H9 (cell line): ENCODE data around the gene NFS1. TPM values are rescaled to one million over a fixed set of nuclear protein-coding genes. Genes with fewer than 3 reads are reported as not detected.

ENCODE experiments used
- DNase-seq: peaks from one replicate; pipeline ENCODE4 v3.0.0-alpha.2; 2017
- H2AFZ ChIP-seq: one replicate; pipeline ENCODE4 v1.6.1; 2013; ENCODE audit warnings: mild to moderate bottlenecking, low read length, control low read depth, moderate library complexity
- H2AK5ac ChIP-seq: 2 replicates; pipeline ENCODE4 v1.6.1; 2013; ENCODE audit warnings: low read length, control low read depth, mixed read lengths; ENCODE audit not compliant: insufficient read length
- H2BK120ac ChIP-seq: one replicate; pipeline ENCODE4 v1.6.1; 2013; ENCODE audit warnings: low read depth, mild to moderate bottlenecking, low read length, control low read depth, inconsistent platforms; ENCODE audit not compliant: poor library complexity, severe bottlenecking
- H2BK12ac ChIP-seq: 2 replicates; pipeline ENCODE4 v1.6.1; 2013; ENCODE audit warnings: low read length, control low read depth, mixed read lengths, low read depth; ENCODE audit not compliant: insufficient read length
- H2BK15ac ChIP-seq: 2 replicates; pipeline ENCODE4 v1.6.1; 2013; ENCODE audit warnings: low read depth, low read length, control low read depth
- H2BK20ac ChIP-seq: one replicate; pipeline ENCODE4 v1.6.1; 2013; ENCODE audit warnings: low read depth, mild to moderate bottlenecking, low read length, control low read depth, inconsistent platforms; ENCODE audit not compliant: poor library complexity, severe bottlenecking
- H2BK5ac ChIP-seq: 2 replicates; pipeline ENCODE4 v1.6.1; 2013; ENCODE audit warnings: low read length, control low read depth, mixed read lengths; ENCODE audit not compliant: insufficient read length
- H3K14ac ChIP-seq: 2 replicates; pipeline ENCODE4 v1.6.1; 2013; ENCODE audit warnings: low read length, control low read depth; ENCODE audit not compliant: insufficient read depth
- H3K18ac ChIP-seq: 2 replicates; pipeline ENCODE4 v1.6.1; 2013; ENCODE audit warnings: low read depth, mild to moderate bottlenecking, mixed read lengths, low read length, control low read depth; ENCODE audit not compliant: insufficient read length
- H3K23ac ChIP-seq: 2 replicates; pipeline ENCODE4 v1.6.1; 2013; ENCODE audit warnings: low read length, control low read depth, mixed read lengths, low read depth; ENCODE audit not compliant: insufficient read length
- H3K23me2 ChIP-seq: 2 replicates; pipeline ENCODE4 v1.6.1; 2013; ENCODE audit warnings: low read depth, mild to moderate bottlenecking, mixed read lengths, low read length, control low read depth; ENCODE audit not compliant: insufficient read length, poor library complexity, severe bottlenecking
- H3K27ac ChIP-seq: 2 replicates; pipeline ENCODE4 v1.5.1; 2013; ENCODE audit warnings: low read length, control low read depth, mixed read lengths, low read depth; ENCODE audit not compliant: insufficient read length
- H3K27me3 ChIP-seq: 2 replicates; pipeline ENCODE4 v1.6.1; 2013; ENCODE audit warnings: low read length, control low read depth, inconsistent platforms; ENCODE audit not compliant: insufficient read depth
- H3K4ac ChIP-seq: 2 replicates; pipeline ENCODE4 v1.6.1; 2013; ENCODE audit warnings: low read depth, mild to moderate bottlenecking, control low read depth, inconsistent platforms, low read length, moderate library complexity
- H3K4me1 ChIP-seq: 2 replicates; pipeline ENCODE4 v1.6.1; 2013; ENCODE audit warnings: low read length, control low read depth, inconsistent platforms; ENCODE audit not compliant: insufficient read depth
- H3K4me2 ChIP-seq: 2 replicates; pipeline ENCODE4 v1.6.1; 2013; ENCODE audit warnings: low read length, control low read depth, mixed read lengths; ENCODE audit not compliant: insufficient read length, insufficient read depth
- H3K56ac ChIP-seq: 2 replicates; pipeline ENCODE4 v1.6.1; 2013; ENCODE audit warnings: low read depth, mild to moderate bottlenecking, mixed read lengths, low read length, control low read depth; ENCODE audit not compliant: insufficient read length
- H3K79me1 ChIP-seq: 2 replicates; pipeline ENCODE4 v1.6.1; 2013; ENCODE audit warnings: low read depth, mild to moderate bottlenecking, moderate library complexity, low read length, control low read depth, inconsistent platforms; ENCODE audit not compliant: insufficient read depth, poor library complexity, severe bottlenecking
- H3K79me2 ChIP-seq: 2 replicates; pipeline ENCODE4 v1.6.1; 2013; ENCODE audit warnings: low read length, control low read depth, inconsistent platforms; ENCODE audit not compliant: insufficient read depth
- H3K9ac ChIP-seq: 2 replicates; pipeline ENCODE4 v1.6.1; 2013; ENCODE audit warnings: low read length, control low read depth, mixed read lengths; ENCODE audit not compliant: insufficient read length; ENCODE audit errors: extremely low read depth
- H3K9me3 ChIP-seq: one replicate; pipeline ENCODE4 v1.6.1; 2013; ENCODE audit warnings: low read depth, low read length, inconsistent platforms; ENCODE audit not compliant: control insufficient read depth
- H3T11ph ChIP-seq: one replicate; pipeline ENCODE4 v1.6.1; 2013; ENCODE audit warnings: mild to moderate bottlenecking, low read length, control low read depth, inconsistent platforms
- H4K20me1 ChIP-seq: one replicate; pipeline ENCODE4 v1.6.1; 2013; ENCODE audit not compliant: control insufficient read depth, insufficient read length, insufficient read depth
- H4K5ac ChIP-seq: 2 replicates; pipeline ENCODE4 v1.6.1; 2013; ENCODE audit warnings: low read depth, mild to moderate bottlenecking, mixed read lengths, low read length, control low read depth; ENCODE audit not compliant: insufficient read length
- H4K8ac ChIP-seq: replicated peaks from 2 replicates; pipeline ENCODE4 v1.6.1; 2013; ENCODE audit warnings: low read length, control low read depth, mixed read lengths, low read depth; ENCODE audit not compliant: insufficient read length
- H4K91ac ChIP-seq: 2 replicates; pipeline ENCODE4 v1.6.1; 2013; ENCODE audit warnings: low read depth, mild to moderate bottlenecking, moderate library complexity, mixed read lengths, low read length, control low read depth; ENCODE audit not compliant: insufficient read length
- H3K27ac Mint-ChIP-seq, 3 experiments: 2 replicates in 2 of 3; 3 replicates in 1 of 3; pipeline ENCODE4 v1.8.0; 2020 to 2021; ENCODE audit warnings: mixed read lengths in 3 of 3, mild to moderate bottlenecking in 1 of 3, moderate library complexity in 1 of 3
- H3K27me3 Mint-ChIP-seq: 2 replicates; pipeline ENCODE4 v1.8.0; 2021; ENCODE audit warnings: low read depth, mild to moderate bottlenecking, moderate library complexity, mixed read lengths
- H3K36me3 Mint-ChIP-seq, 3 experiments: 2 replicates in 2 of 3; 3 replicates in 1 of 3; pipeline ENCODE4 v1.8.0; 2020 to 2021; ENCODE audit warnings: low read depth in 3 of 3, mixed read lengths in 3 of 3; ENCODE audit not compliant: insufficient read depth in 1 of 3
- H3K4me1 Mint-ChIP-seq, 2 experiments: 2 replicates each; pipeline ENCODE4 v1.8.0; 2020; ENCODE audit warnings: mixed read lengths in 2 of 2
- H3K4me3 Mint-ChIP-seq, 2 experiments: 2 replicates in 1 of 2; 3 replicates in 1 of 2; pipeline ENCODE4 v1.8.0; 2020 to 2021; ENCODE audit warnings: mild to moderate bottlenecking in 2 of 2, mixed read lengths in 2 of 2, moderate library complexity in 1 of 2
- H3K9me3 Mint-ChIP-seq, 2 experiments: 2 replicates in 1 of 2; 3 replicates in 1 of 2; pipeline ENCODE4 v1.8.0; 2020; ENCODE audit warnings: mild to moderate bottlenecking in 2 of 2, mixed read lengths in 2 of 2, moderate library complexity in 1 of 2
- CTCF ChIP-seq: fragments of 200-600 bp; sonication (generic); conservative IDR thresholded peaks from 3 replicates; pipeline ENCODE4 v1.8.0; 2021; ENCODE audit warnings: antibody characterized with exemption, mild to moderate bottlenecking
- WGBS: extraction: QIAGEN DNeasy Blood & Tissue Kit; methylation state at CpG from one replicate; pipeline ENCODE4 v1.1.7; 2013; ENCODE audit warnings: missing lambda C conversion rate, low lambda C conversion rate, mixed read lengths; ENCODE audit not compliant: insufficient read length; ENCODE audit errors: extremely low coverage; 5-methylcytosine and 5-hydroxymethylcytosine counted together
- total RNA-seq: library from RNA; stranded (reverse); gene quantifications from 2 replicates; pipeline ENCODE4 v1.2.1, GENCODE V29; 2021

The NFS1 gene
- total RNA-seq, 1 experiment from 2014 or later: 26.6 TPM

DNA sequence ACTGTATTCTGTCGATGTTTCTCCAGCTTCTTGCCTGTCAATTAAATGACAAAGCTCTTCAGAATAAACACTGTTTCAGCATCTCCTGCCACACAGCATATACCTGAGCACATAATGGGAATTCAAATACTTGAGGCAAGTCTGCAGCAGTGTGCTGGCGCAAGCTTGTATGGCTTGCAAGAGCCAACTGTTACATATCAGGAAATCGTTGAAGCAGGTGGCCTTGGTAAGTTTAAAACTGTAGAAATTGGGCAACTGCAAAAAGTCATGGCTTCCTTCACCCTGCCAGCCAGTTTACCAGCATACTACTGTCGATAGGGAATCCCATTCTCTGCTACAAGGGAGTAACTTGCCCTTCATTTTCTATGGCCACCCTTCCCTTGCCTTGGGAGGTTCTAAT is 57.4 kb downstream of the NFS1 start:
- no peak for DNase-seq
- H3K18ac ChIP-seq: no peak overlapping the region
- H3K27me3 Mint-ChIP-seq: no peaks in the 10 kb centered on the region; the same call in 1 of the 2 replicates

More for the DNA sequence above, 57.4 kb downstream of the NFS1 start:
- Histone ChIP-seq H3K23ac (no peak overlapping the region), H3K27ac (no peak overlapping the region), H2BK120ac (no peak overlapping the region), H2BK20ac (no peak overlapping the region), H3K9ac (no peak overlapping the region), H3T11ph (no peak overlapping the region), H2BK15ac (no peak overlapping the region), H4K5ac (no peak overlapping the region), H3K4me2 (no peak overlapping the region), H3K4me1 (peaks cover 1% of the 10 kb centered on the region; the same call in 1 of the 2 replicates), H4K91ac (no peak overlapping the region), H3K4ac (no peak overlapping the region), H2BK12ac (no peak overlapping the region), H3K56ac (no peak overlapping the region), H2AK5ac (no peak overlapping the region), H3K27me3 (no peaks in the 10 kb centered on the region), H2AFZ (no peak overlapping the region), H3K9me3 (no peaks in the 10 kb centered on the region), H2BK5ac (no peak overlapping the region), H3K14ac (no peak overlapping the region), H3K79me1 (peaks cover 6% of the 10 kb centered on the region), H4K8ac (no peak overlapping the region), H3K79me2 (peaks cover 11% of the 10 kb centered on the region; the same call in 1 of the 2 replicates), H4K20me1 (no peaks in the 10 kb centered on the region), H3K23me2 (no peaks in the 10 kb centered on the region)
- peak overlapping the region in 1 of 3 experiments; percentile 84; a peak in 1 of 7 replicates for H3K27ac Mint-ChIP-seq
- no peaks in the 10 kb centered on the region; a peak in 1 of 7 replicates for H3K36me3 Mint-ChIP-seq
- no peak for TF ChIP-seq CTCF
- no CpG with 5 or more reads among the region's 4 CpGs for WGBS
- no peaks in the 10 kb centered on the region for H3K9me3 Mint-ChIP-seq
- H3K4me1 Mint-ChIP-seq: peaks cover 47 to 56% of the 10 kb centered on the region in 2 experiments
- H3K4me3 Mint-ChIP-seq: no peak overlapping the region
